PC-3 (cell line): ENCODE data around the gene GPC6. TPM values are rescaled to one million over a fixed set of nuclear protein-coding genes. Genes with fewer than 3 reads are reported as not detected.

Experiments used
- ATAC-seq: fragments of 200-7000 bp; cut with Tn5 transposase; 2 replicates; pipeline ENCODE4 v1.9.1; 2020; ENCODE audit warnings: mild to moderate bottlenecking, moderate library complexity
- BruUV-seq: library from RNA; stranded (reverse); fragments of 400-500 nt; replicated peaks from 2 replicates; lab custom pipeline; 2021; lab: Mats Ljungman, UMichigan
- CTCF ChIA-PET: fragments of 300-600 bp; sonication (Branson Sonifier 250); formaldehyde crosslinking; loops from one replicate; lab custom pipeline; 2022; ENCODE audit warnings: antibody characterized with exemption; lab: Charles Lee
- POLR2A ChIA-PET: fragments of 300-600 bp; sonication (Branson Sonifier 250); formaldehyde crosslinking; loops from one replicate; lab custom pipeline; 2022; ENCODE audit warnings: antibody characterized with exemption; ENCODE audit not compliant: unreplicated experiment; lab: Charles Lee
- DNase-seq: peaks from one replicate; pipeline ENCODE4 v3.0.0-alpha.2; 2015
- H2AFZ ChIP-seq: fragments of 300-600 bp; sonication (generic); 2 replicates; pipeline ENCODE4 v1.6.0; 2016; ENCODE audit warnings: antibody characterized with exemption, low read length
- H3F3A ChIP-seq: fragments of 300-600 bp; sonication (generic); one replicate; pipeline ENCODE4 v1.6.0; 2017; ENCODE audit warnings: antibody characterized with exemption, low read length, control low read depth, mild to moderate bottlenecking; ENCODE audit not compliant: unreplicated experiment
- H3K27ac ChIP-seq: fragments of 300-600 bp; sonication (generic); 2 replicates; pipeline ENCODE4 v1.5.1; 2016; ENCODE audit warnings: mild to moderate bottlenecking, low read length
- H3K27me3 ChIP-seq: fragments of 300-600 bp; sonication (generic); 2 replicates; pipeline ENCODE4 v1.6.1; 2016; ENCODE audit warnings: low read length, mixed read lengths
- H3K36me3 ChIP-seq: fragments of 300-600 bp; sonication (generic); 2 replicates; pipeline ENCODE4 v1.6.1; 2016; ENCODE audit warnings: low read depth, mixed run types, low read length, mixed read lengths
- H3K4me1 ChIP-seq: fragments of 300-600 bp; sonication (generic); 2 replicates; pipeline ENCODE4 v1.5.1; 2016; ENCODE audit warnings: low read length; ENCODE audit not compliant: insufficient read depth
- H3K4me2 ChIP-seq: fragments of 300-600 bp; sonication (generic); 2 replicates; pipeline ENCODE4 v1.6.0; 2016; ENCODE audit warnings: low read length
- H3K4me3 ChIP-seq: fragments of 300-600 bp; sonication (generic); 2 replicates; pipeline ENCODE4 v1.5.1; 2016; ENCODE audit warnings: mild to moderate bottlenecking, low read length, mixed read lengths
- H3K79me2 ChIP-seq: fragments of 300-600 bp; sonication (generic); 2 replicates; pipeline ENCODE4 v1.6.1; 2017; ENCODE audit warnings: low read length, mixed read lengths
- H3K9ac ChIP-seq: fragments of 300-600 bp; sonication (generic); 2 replicates; pipeline ENCODE4 v1.6.0; 2016; ENCODE audit warnings: mild to moderate bottlenecking, low read length
- H3K9me2 ChIP-seq: fragments of 300-600 bp; sonication (generic); replicated peaks from 2 replicates; pipeline ENCODE4 v1.6.1; 2016; ENCODE audit warnings: mixed run types, low read length, mixed read lengths
- H3K9me3 ChIP-seq: fragments of 300-600 bp; sonication (generic); 2 replicates; pipeline ENCODE4 v1.6.1; 2016; ENCODE audit warnings: low read length, mixed read lengths
- H4K20me1 ChIP-seq: fragments of 300-600 bp; sonication (generic); 2 replicates; pipeline ENCODE4 v1.6.1; 2016; ENCODE audit warnings: low read length, mixed read lengths
- EZH2 ChIP-seq: fragments of 300-600 bp; sonication (generic); IDR thresholded peaks from one replicate; pipeline ENCODE4 v1.6.1; 2017; ENCODE audit warnings: antibody characterized with exemption, mild to moderate bottlenecking, low read length; ENCODE audit not compliant: unreplicated experiment
- EZH2phosphoT487 ChIP-seq: fragments of 300-600 bp; sonication (generic); IDR thresholded peaks from 2 replicates; pipeline ENCODE4 v1.6.1; 2018; ENCODE audit warnings: mild to moderate bottlenecking, antibody characterized with exemption, low read length, borderline replicate concordance
- intact Hi-C: fragments of 100-400 bp; cut with micrococcal nuclease; formaldehyde crosslinking; loops from 2 replicates; pipeline ENCODE4 v1.9.0; 2023
- total RNA-seq: library from RNA; depleted of rRNA; stranded (reverse); fragments of >200 nt; gene quantifications from 2 replicates; pipeline ENCODE4 v1.2.3, GENCODE V29; 2014
- TF ChIP-seq, protein P1 (sequence below): fragments of 300-600 bp; sonication (generic); conservative IDR thresholded peaks from 2 replicates; pipeline ENCODE4 v1.5.1; 2017; ENCODE audit warnings: antibody characterized with exemption, low read depth, mild to moderate bottlenecking, low read length

The GPC6 gene
- total RNA-seq, 1 experiment from 2014 or later, result 3.5 TPM

GRCh38 chr13:93881411-93881810 lies 654.8 kb downstream of the GPC6 start:
- Histone ChIP-seq H3K4me3 (no peak overlapping the region), H3K9me2 (no peaks in the 10 kb centered on the region), H3F3A (no peaks in the 10 kb centered on the region), H3K4me1 (no peaks in the 10 kb centered on the region), H3K4me2 (no peak overlapping the region), H3K27me3 (no peaks in the 10 kb centered on the region), H3K9me3 (no peaks in the 10 kb centered on the region), H3K79me2 (no peaks in the 10 kb centered on the region), H3K36me3 (no peaks in the 10 kb centered on the region), H4K20me1 (no peaks in the 10 kb centered on the region), H3K9ac (no peak overlapping the region), H3K27ac (no peak overlapping the region), H2AFZ (no peak overlapping the region)
- intact Hi-C loops, result no loop called here
- BruUV-seq, result no TSS peak
- DNase-seq (no peak), ATAC-seq (no peak)
- TF ChIP-seq EZH2 (no peak), EZH2phosphoT487 (no peak)
- TF ChIP-seq, protein P1, sequence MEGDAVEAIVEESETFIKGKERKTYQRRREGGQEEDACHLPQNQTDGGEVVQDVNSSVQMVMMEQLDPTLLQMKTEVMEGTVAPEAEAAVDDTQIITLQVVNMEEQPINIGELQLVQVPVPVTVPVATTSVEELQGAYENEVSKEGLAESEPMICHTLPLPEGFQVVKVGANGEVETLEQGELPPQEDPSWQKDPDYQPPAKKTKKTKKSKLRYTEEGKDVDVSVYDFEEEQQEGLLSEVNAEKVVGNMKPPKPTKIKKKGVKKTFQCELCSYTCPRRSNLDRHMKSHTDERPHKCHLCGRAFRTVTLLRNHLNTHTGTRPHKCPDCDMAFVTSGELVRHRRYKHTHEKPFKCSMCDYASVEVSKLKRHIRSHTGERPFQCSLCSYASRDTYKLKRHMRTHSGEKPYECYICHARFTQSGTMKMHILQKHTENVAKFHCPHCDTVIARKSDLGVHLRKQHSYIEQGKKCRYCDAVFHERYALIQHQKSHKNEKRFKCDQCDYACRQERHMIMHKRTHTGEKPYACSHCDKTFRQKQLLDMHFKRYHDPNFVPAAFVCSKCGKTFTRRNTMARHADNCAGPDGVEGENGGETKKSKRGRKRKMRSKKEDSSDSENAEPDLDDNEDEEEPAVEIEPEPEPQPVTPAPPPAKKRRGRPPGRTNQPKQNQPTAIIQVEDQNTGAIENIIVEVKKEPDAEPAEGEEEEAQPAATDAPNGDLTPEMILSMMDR, result no peak
- CTCF ChIA-PET, result no interaction called here
- POLR2A ChIA-PET, result no interaction called here

DNA sequence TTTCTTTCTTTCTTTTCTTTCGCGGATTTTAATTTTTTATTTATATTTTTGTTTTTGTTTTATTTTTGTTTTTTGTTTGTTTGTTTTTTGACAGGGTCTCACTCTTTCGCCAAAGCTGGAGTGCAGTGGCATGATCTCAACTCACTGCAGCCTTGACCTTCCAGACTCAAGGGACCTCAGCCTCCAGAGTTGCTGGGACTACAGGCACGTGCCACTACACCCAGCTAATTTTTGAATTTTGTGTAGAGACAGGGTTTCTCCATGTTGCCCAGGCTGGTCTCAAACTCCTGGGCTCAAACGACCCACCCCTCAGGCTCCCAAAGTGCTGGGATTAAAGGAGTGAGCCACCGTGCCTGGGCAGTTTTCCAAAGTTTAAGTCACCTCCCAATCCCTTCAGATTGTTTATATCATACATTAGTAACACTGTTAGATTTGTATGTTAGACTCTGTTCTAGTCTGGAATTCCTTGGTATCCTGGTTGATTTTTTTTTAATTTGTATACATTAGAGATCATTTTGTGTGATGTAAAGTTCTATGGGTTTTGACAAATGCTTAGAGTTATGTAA lies 655.6 kb downstream of the GPC6 start:
- Histone ChIP-seq H3K27ac (no peak overlapping the region), H3K9ac (no peak overlapping the region), H3K9me2 (no peaks in the 10 kb centered on the region), H3K79me2 (no peaks in the 10 kb centered on the region), H3K4me3 (no peak overlapping the region), H2AFZ (no peak overlapping the region), H3F3A (no peaks in the 10 kb centered on the region), H3K9me3 (no peaks in the 10 kb centered on the region), H3K4me1 (no peaks in the 10 kb centered on the region), H3K27me3 (no peaks in the 10 kb centered on the region), H4K20me1 (no peaks in the 10 kb centered on the region), H3K4me2 (no peak overlapping the region), H3K36me3 (no peaks in the 10 kb centered on the region)
- intact Hi-C loops, result no loop called here
- DNase-seq (peak; percentile 9), ATAC-seq (no peak; the same call in 1 of the 2 replicates)
- no peak for TF ChIP-seq EZH2
- TF ChIP-seq EZH2phosphoT487, result no peak
- TF ChIP-seq, protein P1, result no peak
- no TSS peak for BruUV-seq
- ChIA-PET POLR2A (no interaction called here), CTCF (no interaction called here)

- no peaks in the 10 kb centered on the region for H3K79me2 ChIP-seq
- H3K4me3 ChIP-seq, result no peak overlapping the region
- DNase-seq (no peak), ATAC-seq (no peak)
- no peaks in the 10 kb centered on the region for H3K4me1 ChIP-seq
- no peaks in the 10 kb centered on the region for H3K9me2 ChIP-seq
- no peaks in the 10 kb centered on the region for H3K36me3 ChIP-seq
- ChIA-PET POLR2A (no interaction called here), CTCF (no interaction called here)
- H3K27ac ChIP-seq, result no peak overlapping the region
- no peak overlapping the region for H3K9ac ChIP-seq
- H2AFZ ChIP-seq, result no peak overlapping the region
- TF ChIP-seq, protein P1, result no peak
- TF ChIP-seq EZH2phosphoT487, result no peak
- TF ChIP-seq EZH2, result no peak
- no peaks in the 10 kb centered on the region for H4K20me1 ChIP-seq
- H3K4me2 ChIP-seq, result no peak overlapping the region
- H3K27me3 ChIP-seq, result no peaks in the 10 kb centered on the region
- no peaks in the 10 kb centered on the region for H3K9me3 ChIP-seq
- no TSS peak for BruUV-seq
- no peaks in the 10 kb centered on the region for H3F3A ChIP-seq
- intact Hi-C loops, result no loop called here
Observed at GRCh38 chr13:93889430-93889951, 662.9 kb downstream of the GPC6 start.
